Measurements from ENCODE around the gene TMEM267. TPM values are rescaled to one million over a fixed set of nuclear protein-coding genes. Genes with fewer than 3 reads are reported as not detected.
A peak's percentile ranks its signal among the peaks of the same experiment; 100 is the strongest.

Gene TMEM267
- total and polyA plus RNA-seq, 2 of the 8 experiments (the other 6 are each of a cell fraction or from before 2014, with no cell fraction given): 4.8 to 6.2 TPM

DNA sequence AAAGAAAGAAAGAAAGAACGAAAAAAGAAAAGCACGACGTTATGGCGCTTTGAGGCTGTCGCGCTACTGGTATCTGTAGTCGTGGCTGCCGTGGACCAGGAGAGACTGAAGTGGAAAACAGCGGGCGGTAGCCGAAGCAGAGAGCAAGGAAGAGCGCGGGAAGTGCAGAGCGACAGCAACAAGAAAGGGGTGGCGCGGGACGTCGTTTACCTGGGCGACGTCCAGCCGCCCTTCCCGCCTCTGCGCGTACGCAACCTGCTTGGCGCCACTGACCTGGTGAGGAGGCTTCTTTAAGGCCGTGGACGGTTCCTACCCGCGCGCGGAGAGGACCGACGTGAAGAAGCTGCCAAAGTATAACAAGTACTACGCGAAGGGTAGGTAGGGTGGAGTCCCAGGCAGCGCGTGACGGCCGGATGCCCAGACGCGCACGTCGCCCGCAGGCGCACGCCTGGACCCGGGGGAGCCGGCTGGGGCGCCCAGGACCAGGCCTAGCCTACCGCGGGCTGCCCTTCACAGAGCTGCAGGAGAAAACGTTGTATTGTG is 86.8 kb downstream of the TMEM267 start (continued):
- TF ChIP-seq, protein P1, sequence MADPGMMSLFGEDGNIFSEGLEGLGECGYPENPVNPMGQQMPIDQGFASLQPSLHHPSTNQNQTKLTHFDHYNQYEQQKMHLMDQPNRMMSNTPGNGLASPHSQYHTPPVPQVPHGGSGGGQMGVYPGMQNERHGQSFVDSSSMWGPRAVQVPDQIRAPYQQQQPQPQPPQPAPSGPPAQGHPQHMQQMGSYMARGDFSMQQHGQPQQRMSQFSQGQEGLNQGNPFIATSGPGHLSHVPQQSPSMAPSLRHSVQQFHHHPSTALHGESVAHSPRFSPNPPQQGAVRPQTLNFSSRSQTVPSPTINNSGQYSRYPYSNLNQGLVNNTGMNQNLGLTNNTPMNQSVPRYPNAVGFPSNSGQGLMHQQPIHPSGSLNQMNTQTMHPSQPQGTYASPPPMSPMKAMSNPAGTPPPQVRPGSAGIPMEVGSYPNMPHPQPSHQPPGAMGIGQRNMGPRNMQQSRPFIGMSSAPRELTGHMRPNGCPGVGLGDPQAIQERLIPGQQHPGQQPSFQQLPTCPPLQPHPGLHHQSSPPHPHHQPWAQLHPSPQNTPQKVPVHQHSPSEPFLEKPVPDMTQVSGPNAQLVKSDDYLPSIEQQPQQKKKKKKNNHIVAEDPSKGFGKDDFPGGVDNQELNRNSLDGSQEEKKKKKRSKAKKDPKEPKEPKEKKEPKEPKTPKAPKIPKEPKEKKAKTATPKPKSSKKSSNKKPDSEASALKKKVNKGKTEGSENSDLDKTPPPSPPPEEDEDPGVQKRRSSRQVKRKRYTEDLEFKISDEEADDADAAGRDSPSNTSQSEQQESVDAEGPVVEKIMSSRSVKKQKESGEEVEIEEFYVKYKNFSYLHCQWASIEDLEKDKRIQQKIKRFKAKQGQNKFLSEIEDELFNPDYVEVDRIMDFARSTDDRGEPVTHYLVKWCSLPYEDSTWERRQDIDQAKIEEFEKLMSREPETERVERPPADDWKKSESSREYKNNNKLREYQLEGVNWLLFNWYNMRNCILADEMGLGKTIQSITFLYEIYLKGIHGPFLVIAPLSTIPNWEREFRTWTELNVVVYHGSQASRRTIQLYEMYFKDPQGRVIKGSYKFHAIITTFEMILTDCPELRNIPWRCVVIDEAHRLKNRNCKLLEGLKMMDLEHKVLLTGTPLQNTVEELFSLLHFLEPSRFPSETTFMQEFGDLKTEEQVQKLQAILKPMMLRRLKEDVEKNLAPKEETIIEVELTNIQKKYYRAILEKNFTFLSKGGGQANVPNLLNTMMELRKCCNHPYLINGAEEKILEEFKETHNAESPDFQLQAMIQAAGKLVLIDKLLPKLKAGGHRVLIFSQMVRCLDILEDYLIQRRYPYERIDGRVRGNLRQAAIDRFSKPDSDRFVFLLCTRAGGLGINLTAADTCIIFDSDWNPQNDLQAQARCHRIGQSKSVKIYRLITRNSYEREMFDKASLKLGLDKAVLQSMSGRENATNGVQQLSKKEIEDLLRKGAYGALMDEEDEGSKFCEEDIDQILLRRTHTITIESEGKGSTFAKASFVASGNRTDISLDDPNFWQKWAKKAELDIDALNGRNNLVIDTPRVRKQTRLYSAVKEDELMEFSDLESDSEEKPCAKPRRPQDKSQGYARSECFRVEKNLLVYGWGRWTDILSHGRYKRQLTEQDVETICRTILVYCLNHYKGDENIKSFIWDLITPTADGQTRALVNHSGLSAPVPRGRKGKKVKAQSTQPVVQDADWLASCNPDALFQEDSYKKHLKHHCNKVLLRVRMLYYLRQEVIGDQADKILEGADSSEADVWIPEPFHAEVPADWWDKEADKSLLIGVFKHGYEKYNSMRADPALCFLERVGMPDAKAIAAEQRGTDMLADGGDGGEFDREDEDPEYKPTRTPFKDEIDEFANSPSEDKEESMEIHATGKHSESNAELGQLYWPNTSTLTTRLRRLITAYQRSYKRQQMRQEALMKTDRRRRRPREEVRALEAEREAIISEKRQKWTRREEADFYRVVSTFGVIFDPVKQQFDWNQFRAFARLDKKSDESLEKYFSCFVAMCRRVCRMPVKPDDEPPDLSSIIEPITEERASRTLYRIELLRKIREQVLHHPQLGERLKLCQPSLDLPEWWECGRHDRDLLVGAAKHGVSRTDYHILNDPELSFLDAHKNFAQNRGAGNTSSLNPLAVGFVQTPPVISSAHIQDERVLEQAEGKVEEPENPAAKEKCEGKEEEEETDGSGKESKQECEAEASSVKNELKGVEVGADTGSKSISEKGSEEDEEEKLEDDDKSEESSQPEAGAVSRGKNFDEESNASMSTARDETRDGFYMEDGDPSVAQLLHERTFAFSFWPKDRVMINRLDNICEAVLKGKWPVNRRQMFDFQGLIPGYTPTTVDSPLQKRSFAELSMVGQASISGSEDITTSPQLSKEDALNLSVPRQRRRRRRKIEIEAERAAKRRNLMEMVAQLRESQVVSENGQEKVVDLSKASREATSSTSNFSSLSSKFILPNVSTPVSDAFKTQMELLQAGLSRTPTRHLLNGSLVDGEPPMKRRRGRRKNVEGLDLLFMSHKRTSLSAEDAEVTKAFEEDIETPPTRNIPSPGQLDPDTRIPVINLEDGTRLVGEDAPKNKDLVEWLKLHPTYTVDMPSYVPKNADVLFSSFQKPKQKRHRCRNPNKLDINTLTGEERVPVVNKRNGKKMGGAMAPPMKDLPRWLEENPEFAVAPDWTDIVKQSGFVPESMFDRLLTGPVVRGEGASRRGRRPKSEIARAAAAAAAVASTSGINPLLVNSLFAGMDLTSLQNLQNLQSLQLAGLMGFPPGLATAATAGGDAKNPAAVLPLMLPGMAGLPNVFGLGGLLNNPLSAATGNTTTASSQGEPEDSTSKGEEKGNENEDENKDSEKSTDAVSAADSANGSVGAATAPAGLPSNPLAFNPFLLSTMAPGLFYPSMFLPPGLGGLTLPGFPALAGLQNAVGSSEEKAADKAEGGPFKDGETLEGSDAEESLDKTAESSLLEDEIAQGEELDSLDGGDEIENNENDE (IDR thresholded peaks at IDR 0.05; ENCODE audit: insufficient replicate concordance, low read length): no peak
- no peak for TF ChIP-seq RFX5 (IDR thresholded peaks at IDR 0.05; ENCODE audit: borderline replicate concordance, low read depth, low read length)
- no peak for TF ChIP-seq CEBPB (IDR thresholded peaks at IDR 0.05; ENCODE audit: low read depth, low read length)
- TF ChIP-seq SUZ12 (IDR thresholded peaks at IDR 0.05; ENCODE audit: low read length): no peak
- TF ChIP-seq ASH2L (IDR thresholded peaks at IDR 0.05; ENCODE audit: low read length): peak; percentile 47
- TF ChIP-seq SAP30 (IDR thresholded peaks at IDR 0.05; ENCODE audit: insufficient read depth, insufficient replicate concordance, low read length): no peak
- TF ChIP-seq BACH1 (IDR thresholded peaks at IDR 0.05; ENCODE audit: low read length): peak; percentile 12; the same call in 1 of the 2 replicates
- TF ChIP-seq BCL11A (IDR thresholded peaks at IDR 0.05; ENCODE audit: low read depth in 2 of 2, low read length in 2 of 2): no peak
- TF ChIP-seq SIN3A (conservative IDR thresholded peaks at IDR 0.05 in 1 of 2, IDR thresholded peaks at IDR 0.05 in 1 of 2; ENCODE audit: low read depth in 1 of 2, low read length in 2 of 2): no peak
- TF ChIP-seq, protein P2, sequence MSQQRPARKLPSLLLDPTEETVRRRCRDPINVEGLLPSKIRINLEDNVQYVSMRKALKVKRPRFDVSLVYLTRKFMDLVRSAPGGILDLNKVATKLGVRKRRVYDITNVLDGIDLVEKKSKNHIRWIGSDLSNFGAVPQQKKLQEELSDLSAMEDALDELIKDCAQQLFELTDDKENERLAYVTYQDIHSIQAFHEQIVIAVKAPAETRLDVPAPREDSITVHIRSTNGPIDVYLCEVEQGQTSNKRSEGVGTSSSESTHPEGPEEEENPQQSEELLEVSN (IDR thresholded peaks at IDR 0.05): peak; percentile 99
- TF ChIP-seq TBP (IDR thresholded peaks at IDR 0.05; ENCODE audit: low read depth, low read length): no peak

Measured in H1 (cell line).